A673 (cell line): ENCODE data around the gene DISP3. TPM values are rescaled to one million over a fixed set of nuclear protein-coding genes. Genes with fewer than 3 reads are reported as not detected.

Experiments used
- BruUV-seq: library from RNA; stranded (reverse); fragments of 400-500 nt; replicated peaks from 2 replicates; lab custom pipeline; 2021; lab: Mats Ljungman, UMichigan
- CTCF ChIA-PET: fragments of 300-600 bp; sonication (Branson Sonifier 250); formaldehyde crosslinking; loops from one replicate; lab custom pipeline; 2022; ENCODE audit warnings: antibody characterized with exemption; lab: Charles Lee
- POLR2A ChIA-PET: fragments of 300-600 bp; sonication (Branson Sonifier 250); formaldehyde crosslinking; loops from one replicate; lab custom pipeline; 2022; ENCODE audit warnings: antibody characterized with exemption; ENCODE audit not compliant: low non-redundant PET; lab: Charles Lee
- DNase-seq: peaks from one replicate; pipeline ENCODE4 v3.0.0-alpha.2; 2015; ENCODE audit warnings: low spot score
- H3K27ac ChIP-seq: fragments of 200-600 bp; sonication (generic); 2 replicates; pipeline ENCODE4 v1.5.1; 2016; ENCODE audit warnings: mixed run types, low read depth, mild to moderate bottlenecking, mixed read lengths, antibody characterized with exemption, low read length; ENCODE audit not compliant: poor library complexity, severe bottlenecking
- H3K27me3 ChIP-seq: fragments of 200-600 bp; sonication (generic); replicated peaks from 2 replicates; pipeline ENCODE4 v1.6.1; 2017; ENCODE audit warnings: mixed run types, low read depth, mild to moderate bottlenecking, mixed read lengths, antibody characterized with exemption, low read length; ENCODE audit not compliant: insufficient read depth, poor library complexity
- H3K36me3 ChIP-seq: fragments of 200-600 bp; sonication (generic); 2 replicates; pipeline ENCODE4 v1.6.1; 2016; ENCODE audit warnings: mixed run types, mild to moderate bottlenecking, mixed read lengths, antibody characterized with exemption, low read length; ENCODE audit not compliant: insufficient read depth, poor library complexity, severe bottlenecking
- H3K4me1 ChIP-seq: fragments of 200-600 bp; sonication (generic); 2 replicates; pipeline ENCODE4 v1.6.1; 2017; ENCODE audit warnings: mixed run types, mild to moderate bottlenecking, mixed read lengths, antibody characterized with exemption, low read length; ENCODE audit not compliant: insufficient read depth, poor library complexity, severe bottlenecking
- H3K4me3 ChIP-seq: fragments of 200-600 bp; sonication (generic); 2 replicates; pipeline ENCODE4 v1.5.1; 2016; ENCODE audit warnings: low read depth, mixed run types, mild to moderate bottlenecking, mixed read lengths, low read length; ENCODE audit not compliant: poor library complexity, severe bottlenecking
- H3K9me3 ChIP-seq: fragments of 200-600 bp; sonication (generic); 2 replicates; pipeline ENCODE4 v1.6.1; 2016; ENCODE audit warnings: mixed run types, low read depth, mild to moderate bottlenecking, mixed read lengths, antibody characterized with exemption, low read length; ENCODE audit not compliant: poor library complexity, severe bottlenecking
- CTCF ChIP-seq: fragments of 300-800, 200-600 bp; sonication (generic); conservative IDR thresholded peaks from 2 replicates; pipeline ENCODE4 v1.5.1; 2017; ENCODE audit warnings: low read depth, mild to moderate bottlenecking, antibody characterized with exemption, low read length, moderate library complexity, mixed read lengths
- EZH2 ChIP-seq: fragments of 200-600 bp; sonication (generic); IDR thresholded peaks from 2 replicates; pipeline ENCODE4 v1.6.1; 2017; ENCODE audit warnings: borderline replicate concordance, low read depth, mild to moderate bottlenecking, mixed read lengths, antibody characterized with exemption, low read length; ENCODE audit not compliant: poor library complexity, severe bottlenecking
- intact Hi-C: fragments of 100-400 bp; cut with micrococcal nuclease; formaldehyde crosslinking; loops from one replicate; pipeline ENCODE4 v1.10.0; 2022; ENCODE audit not compliant: unreplicated experiment
- total RNA-seq: library from RNA; stranded (reverse); gene quantifications from 2 replicates; pipeline ENCODE4 v1.2.3, GENCODE V29; 2021

Gene DISP3
- total RNA-seq, 1 experiment from 2014 or later, result 0.49 TPM

- no TSS peak for BruUV-seq
- Histone ChIP-seq H3K4me3 (no peak overlapping the region), H3K27me3 (peaks cover 18% of the 10 kb centered on the region), H3K9me3 (no peaks in the 10 kb centered on the region), H3K27ac (no peak overlapping the region), H3K4me1 (no peaks in the 10 kb centered on the region), H3K36me3 (no peaks in the 10 kb centered on the region)
- DNase-seq, result no peak
- intact Hi-C loops, result no loop called here
- CTCF ChIA-PET, result no interaction called here
- no peak for TF ChIP-seq EZH2
- TF ChIP-seq CTCF, result no peak
- POLR2A ChIA-PET, result no interaction called here
Measured at GRCh38 chr1:11431941-11432507, 46.9 kb upstream of the DISP3 start.

- TF ChIP-seq EZH2 (no peak), CTCF (no peak)
- DNase-seq, result no peak
- H3K4me1 ChIP-seq, result no peaks in the 10 kb centered on the region
- ChIA-PET CTCF (no interaction called here), POLR2A (no interaction called here)
- peaks cover 18% of the 10 kb centered on the region for H3K27me3 ChIP-seq
- no peak overlapping the region for H3K27ac ChIP-seq
- H3K36me3 ChIP-seq, result no peaks in the 10 kb centered on the region
- no peaks in the 10 kb centered on the region for H3K9me3 ChIP-seq
- BruUV-seq, result no TSS peak
- no peak overlapping the region for H3K4me3 ChIP-seq
- intact Hi-C loops, result no loop called here
Measured at GRCh38 chr1:11432526-11432925, 46.4 kb upstream of the DISP3 start.

GRCh38 chr1:11434501-11434900, 44.5 kb upstream of the DISP3 start:
- no peaks in the 10 kb centered on the region for H3K36me3 ChIP-seq
- no peak overlapping the region for H3K27ac ChIP-seq
- no peaks in the 10 kb centered on the region for H3K9me3 ChIP-seq
- H3K4me3 ChIP-seq, result no peak overlapping the region
- no peaks in the 10 kb centered on the region for H3K4me1 ChIP-seq
- ChIA-PET POLR2A (no interaction called here), CTCF (no interaction called here)
- no peak for TF ChIP-seq EZH2
- TF ChIP-seq CTCF, result no peak
- no TSS peak for BruUV-seq
- peaks cover 30% of the 10 kb centered on the region for H3K27me3 ChIP-seq
- no peak for DNase-seq
- intact Hi-C loops, result no loop called here
